AG08396 (cell line): ENCODE results near the gene RGL3.
"Not testable (repeated sequence)": the region's sequence is repeated elsewhere in the genome, so short reads cannot be mapped to it uniquely, and the experiment has no call there.

Experiments
- DNase-seq: peaks from one replicate; pipeline ENCODE4 v3.0.0; 2012; ENCODE audit warnings: low spot score, mixed read lengths

Gene RGL3

GRCh38 chr19:11361771-11362731 is 57.1 kb downstream of the RGL3 start:
- DNase-seq, result no peak

GRCh38 chr19:11361037-11361770 is 57.9 kb downstream of the RGL3 start:
- DNase-seq, result peak; percentile 48

GRCh38 chr19:11359421-11359820 is 59.7 kb downstream of the RGL3 start:
- no peak for DNase-seq

DNA sequence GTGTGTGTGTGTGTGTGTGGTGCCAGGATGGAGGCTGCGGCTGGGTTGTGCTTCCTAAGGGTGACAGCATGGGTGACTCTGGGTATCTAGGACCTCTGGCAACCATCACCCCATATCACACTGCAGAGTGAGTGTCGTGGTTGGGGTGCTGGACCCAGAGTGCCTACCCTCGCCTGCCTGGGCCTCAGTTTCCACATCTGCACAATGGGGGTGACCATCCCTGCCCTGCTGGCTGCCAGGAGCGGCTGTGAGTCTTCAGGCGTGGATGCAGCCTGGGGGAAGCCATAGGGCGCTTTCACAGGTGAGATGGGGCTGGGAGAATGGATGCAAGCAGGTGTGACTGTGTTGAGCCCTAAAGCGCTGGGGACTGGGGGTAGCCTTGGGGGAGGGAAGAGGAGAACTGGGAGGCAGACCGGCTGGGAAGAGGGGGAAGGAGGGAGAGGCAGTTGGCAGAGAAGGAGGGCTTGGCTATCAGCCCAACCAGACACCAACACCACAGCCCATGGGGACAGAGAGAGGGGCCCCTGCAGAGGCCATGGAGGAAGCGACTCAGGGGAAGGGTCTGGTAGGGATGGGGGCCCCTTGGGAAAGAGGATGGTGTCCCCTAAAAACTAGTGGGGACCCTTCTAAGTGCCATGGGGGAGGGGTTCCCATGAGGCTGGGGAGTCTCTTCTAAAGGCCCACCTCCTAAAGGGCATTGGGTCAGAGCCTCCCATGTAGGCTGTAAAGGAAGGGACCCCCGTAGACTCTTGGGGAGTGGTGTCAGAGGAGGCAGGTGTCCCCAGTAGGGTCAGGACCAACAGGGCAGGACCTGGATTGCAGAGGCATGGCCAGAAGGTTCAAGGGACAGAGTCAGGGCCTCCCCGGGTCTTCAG is 62.2 kb downstream of the RGL3 start:
- no peak for DNase-seq

GRCh38 chr19:11356074-11356397 is 63.1 kb downstream of the RGL3 start:
- DNase-seq, result no peak

DNA sequence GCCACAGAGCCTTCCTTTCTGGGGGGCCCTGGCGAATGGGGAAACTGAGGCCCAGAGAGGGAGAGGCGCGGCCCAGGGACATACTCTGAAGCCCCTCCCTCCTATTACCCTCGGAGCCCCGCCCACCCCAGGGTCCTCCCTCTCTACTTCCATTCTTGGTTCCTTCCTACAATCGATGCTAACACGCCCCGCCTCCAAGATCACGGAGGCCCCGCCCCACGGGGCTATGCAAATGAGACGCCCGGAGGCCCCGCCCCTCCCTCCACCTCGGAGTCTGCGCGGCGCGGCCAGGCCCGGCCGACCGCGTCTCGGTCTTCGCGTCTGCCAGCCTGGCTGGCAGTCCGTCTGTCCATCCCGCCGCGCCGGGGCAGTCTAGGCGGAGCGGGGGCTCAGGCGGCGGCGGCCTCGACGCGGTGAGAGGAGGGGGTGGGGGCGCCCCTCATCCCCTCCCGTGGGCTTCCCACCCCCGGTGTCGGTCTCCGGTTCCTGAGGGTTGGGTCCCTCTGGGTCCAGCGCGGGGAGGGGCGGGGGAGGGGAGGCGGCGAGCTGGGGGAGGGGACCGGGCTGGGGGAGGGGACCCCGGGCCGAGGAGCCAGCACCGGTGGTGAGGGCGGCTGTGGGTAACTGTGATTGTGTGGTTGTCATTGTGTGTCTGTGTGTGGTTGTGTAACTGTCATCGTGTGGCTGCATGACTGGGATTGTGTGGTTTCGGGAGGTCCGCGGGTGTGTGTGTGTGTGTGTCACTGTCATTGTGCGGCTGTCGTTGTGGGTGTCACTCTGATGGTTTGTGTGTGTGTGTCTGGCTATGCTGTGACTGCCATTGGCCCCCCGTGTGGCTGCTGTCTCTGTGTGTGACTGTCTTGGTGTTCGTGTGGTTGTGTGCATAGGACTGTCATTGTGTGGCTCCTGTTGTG is 63.7 kb downstream of the RGL3 start, which contains the start of gene PLPPR2:
Gene PLPPR2 (plus strand): TSS at position 273 of the 914 bp plus-strand sequence. CDS start 2,242 bp downstream, outside the sequence.
- peak; percentile 97 for DNase-seq

GRCh38 chr19:11354102-11354501 is 65.0 kb downstream of the RGL3 start:
- not testable (repeated sequence) for DNase-seq

DNA sequence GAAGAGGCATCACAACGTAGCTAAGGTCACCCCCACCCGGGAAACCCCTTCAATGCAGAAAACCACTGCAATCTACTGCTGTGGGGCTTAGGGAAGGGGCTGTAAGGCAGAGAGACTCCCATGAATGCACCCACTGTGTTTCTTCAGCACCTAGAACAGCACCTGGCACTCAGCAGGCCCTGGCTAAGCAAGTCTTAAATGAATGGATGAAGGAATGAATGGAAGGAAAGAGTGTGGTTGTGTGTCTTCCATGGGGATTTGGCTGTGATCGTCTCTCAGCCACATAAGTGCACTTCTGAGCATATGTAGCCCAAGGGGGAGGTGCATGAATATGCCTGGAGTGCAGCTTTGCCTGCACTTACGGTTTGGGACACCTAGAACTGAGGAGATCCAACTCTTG is 69.9 kb downstream of the RGL3 start:
- DNase-seq, result no peak

DNA sequence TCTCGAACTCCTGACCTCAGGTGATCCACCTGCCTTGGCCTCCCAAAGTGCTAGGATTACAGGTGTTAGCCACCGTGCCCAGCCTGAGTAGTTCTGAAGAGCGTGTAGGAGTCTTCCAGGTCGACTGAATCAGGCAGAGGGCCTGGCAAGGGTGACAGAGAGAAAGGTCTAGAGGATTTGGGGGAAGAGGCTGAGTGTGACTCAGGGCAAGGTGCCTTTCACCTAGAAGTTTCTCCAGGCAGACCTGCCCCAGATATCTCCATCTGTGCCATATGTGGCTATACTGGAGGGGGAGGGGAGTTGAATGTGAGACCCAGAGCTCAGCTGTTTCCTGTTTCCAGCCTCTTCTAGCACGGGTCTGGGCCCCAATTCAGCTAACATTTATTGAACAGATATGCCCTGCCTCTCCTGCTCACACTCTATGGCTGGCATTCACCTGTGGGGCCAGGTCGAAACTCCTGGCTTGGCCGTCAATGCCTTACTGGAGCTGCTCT is 71.5 kb downstream of the RGL3 start:
- no peak for DNase-seq

DNA sequence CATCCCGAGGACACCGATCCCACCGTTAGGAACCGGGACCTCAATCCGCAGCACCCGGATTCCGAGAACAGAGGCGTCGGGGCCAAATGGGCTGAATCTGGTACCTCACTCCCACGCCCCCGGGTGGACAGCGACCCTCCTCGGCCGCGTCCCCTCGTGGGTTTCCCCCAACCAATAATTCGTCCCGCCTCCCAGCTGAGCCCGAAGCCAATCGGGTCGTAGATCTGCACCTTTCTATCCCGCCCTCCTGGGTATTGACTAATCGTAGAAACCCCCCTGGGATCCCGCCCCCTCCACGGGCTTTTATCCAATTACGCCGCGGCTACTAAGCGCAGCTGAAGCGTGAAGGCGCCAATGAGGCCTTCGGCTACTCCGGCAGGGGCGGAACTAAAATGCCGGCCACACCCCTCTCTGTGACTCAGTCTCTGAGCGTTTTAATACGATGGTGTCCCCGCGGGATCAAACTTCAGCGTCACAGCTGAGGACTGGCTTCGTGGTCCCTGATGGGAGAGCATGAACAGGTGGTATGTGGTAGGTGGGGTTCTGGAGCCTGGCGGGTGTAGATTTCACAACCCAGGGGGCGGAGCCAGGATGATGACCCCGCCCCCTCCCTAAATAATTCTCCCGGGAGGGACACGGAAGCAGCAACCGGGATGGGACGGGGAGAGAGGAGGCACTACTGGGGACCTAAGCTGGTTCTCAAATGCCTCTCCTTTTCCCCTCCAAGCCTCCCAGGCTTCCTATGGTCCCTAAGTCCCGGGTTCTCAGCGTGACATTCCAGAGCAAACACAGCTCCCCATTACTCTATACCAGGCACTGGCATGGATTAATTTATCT is 72.8 kb downstream of the RGL3 start, which contains the start of the genes CCDC159 and TMEM205:
Gene CCDC159 (plus strand): TSS at position 416 of the 837 bp plus-strand sequence. CDS start 88 bp downstream, at position 504.
Gene TMEM205 (minus strand): TSS at position 165 of the 837 bp plus-strand sequence. CDS start 649 bp downstream, outside the sequence.
- DNase-seq, result peak; percentile 97

- DNase-seq, result no peak
Observed at GRCh38 chr19:11345122-11345803, 73.9 kb downstream of the RGL3 start.
